ENCODE results near the gene MBD3L3.

- TF ChIP-seq CTCF (IDR thresholded peaks at IDR 0.05) (no peak), EZH2phosphoT487 (IDR thresholded peaks at IDR 0.05) (no peak)
Measured at GRCh38 chr19:7067716-7068115, 9.2 kb upstream of the MBD3L3 start.

All from neural progenitor cell (in vitro differentiated cells).